Activated naive CD8-positive, alpha-beta T cell treated with anti-CD3 and anti-CD28 coated beads, Interleukin-2, amount 10 ng/mL, durations not matched to agents 7 days and 5 days (primary cell): ENCODE results near the gene GGT5. TPM values are rescaled to one million over a fixed set of nuclear protein-coding genes. Genes with fewer than 3 reads are reported as not detected.
"Not testable (repeated sequence)": the region's sequence is repeated elsewhere in the genome, so short reads cannot be mapped to it uniquely, and the experiment has no call there.

Experiments used
- ATAC-seq: fragments of 150-1000 bp; cut with Tn5 transposase; one replicate; pipeline ENCODE4 v1.10.0; 2021; ENCODE audit warnings: low read depth, moderate library complexity
- POLR2A ChIA-PET: fragments of 350-600 bp; sonication (Branson Sonifier 250); formaldehyde crosslinking; loops from one replicate; lab custom pipeline; 2021; ENCODE audit warnings: antibody characterized with exemption; lab: Charles Lee
- DNase-seq: peaks from one replicate; pipeline ENCODE4 v3.0.0; 2021
- H3K27ac Mint-ChIP-seq: one replicate; pipeline ENCODE4 v1.8.0; 2022; ENCODE audit warnings: mild to moderate bottlenecking, mixed read lengths
- H3K27me3 Mint-ChIP-seq: one replicate; pipeline ENCODE4 v1.8.0; 2022; ENCODE audit warnings: mild to moderate bottlenecking, moderate library complexity, mixed read lengths
- H3K36me3 Mint-ChIP-seq: one replicate; pipeline ENCODE4 v1.8.0; 2021; ENCODE audit warnings: mild to moderate bottlenecking, mixed read lengths
- H3K4me1 Mint-ChIP-seq: one replicate; pipeline ENCODE4 v1.8.0; 2021; ENCODE audit warnings: mixed read lengths
- H3K4me3 Mint-ChIP-seq: one replicate; pipeline ENCODE4 v1.8.0; 2022; ENCODE audit warnings: mild to moderate bottlenecking, moderate library complexity, mixed read lengths
- H3K9me3 Mint-ChIP-seq: one replicate; pipeline ENCODE4 v1.8.0; 2021; ENCODE audit warnings: mixed read lengths
- total RNA-seq, 2 experiments: library from RNA; stranded (reverse); gene quantifications; one replicate each; pipeline ENCODE4 v1.2.3, GENCODE V29; 2021

Gene GGT5
- total RNA-seq, 2 experiments from 2014 or later: 0.11 TPM; not detected in 1

- H3K4me3 Mint-ChIP-seq, H3K27ac Mint-ChIP-seq, POLR2A ChIA-PET, H3K27me3 Mint-ChIP-seq, DNase-seq, ATAC-seq, H3K9me3 Mint-ChIP-seq: not testable (repeated sequence)
- peaks cover 35% of the 10 kb centered on the region for H3K4me1 Mint-ChIP-seq
- peaks cover 11% of the 10 kb centered on the region for H3K36me3 Mint-ChIP-seq
Measured at GRCh38 chr22:24274696-24275405, 30.0 kb upstream of the GGT5 start.

- ATAC-seq, H3K27me3 Mint-ChIP-seq, H3K9me3 Mint-ChIP-seq, DNase-seq, H3K4me3 Mint-ChIP-seq, POLR2A ChIA-PET, H3K27ac Mint-ChIP-seq: not testable (repeated sequence)
- Mint-ChIP-seq H3K36me3 (peaks cover 11% of the 10 kb centered on the region), H3K4me1 (peaks cover 32% of the 10 kb centered on the region)
Measured at GRCh38 chr22:24273906-24274305, 29.0 kb upstream of the GGT5 start.

GRCh38 chr22:24273031-24273430, 28.1 kb upstream of the GGT5 start:
- not testable (repeated sequence) for H3K27ac Mint-ChIP-seq, ATAC-seq, DNase-seq, H3K27me3 Mint-ChIP-seq, H3K9me3 Mint-ChIP-seq
- peaks cover 11% of the 10 kb centered on the region for H3K36me3 Mint-ChIP-seq
- peaks cover 31% of the 10 kb centered on the region for H3K4me1 Mint-ChIP-seq
- H3K4me3 Mint-ChIP-seq: peak overlapping the region; percentile 91
- POLR2A ChIA-PET: interaction anchor here (1.0 kb wide), 1 partner anchor 156 kb away, joined by 3 read pairs; no protein-coding TSS in a partner anchor

DNA sequence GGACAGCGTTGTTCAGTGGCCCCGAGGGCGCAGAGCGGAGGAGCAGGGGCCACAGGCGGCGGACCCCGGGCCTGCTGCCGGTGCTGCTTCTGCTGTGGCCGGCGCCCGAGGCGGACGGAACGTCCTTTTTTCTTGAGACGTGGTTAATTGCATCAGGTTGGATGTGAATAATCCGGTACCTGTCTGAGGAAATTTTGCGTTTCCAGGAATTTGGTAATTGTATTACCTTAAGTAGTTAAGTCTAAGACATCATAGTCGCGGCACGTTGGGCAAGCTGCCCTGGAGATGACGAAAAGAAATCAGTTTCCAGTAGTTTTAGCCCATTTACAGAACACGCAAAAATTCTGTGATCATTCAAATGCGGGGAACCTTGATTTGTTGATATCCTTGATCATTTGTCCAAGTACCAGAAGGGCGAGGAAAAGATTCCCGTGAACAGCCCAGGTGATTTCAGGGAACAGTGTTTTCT, 26.5 kb upstream of the GGT5 start:
- no peak for DNase-seq
- peak overlapping the region; percentile 91 for H3K4me3 Mint-ChIP-seq
- POLR2A ChIA-PET: interaction anchor here (0.9 to 2.0 kb wide), 7 partner anchors 14 to 284 kb away, joined by 3 to 6 read pairs (median 3); partner anchors contain the start of gene GUCD1
- no peaks in the 10 kb centered on the region for H3K27me3 Mint-ChIP-seq
- H3K4me1 Mint-ChIP-seq: peaks cover 25% of the 10 kb centered on the region
- peak overlapping the region; percentile 90 for H3K27ac Mint-ChIP-seq
- peaks cover 3% of the 10 kb centered on the region for H3K36me3 Mint-ChIP-seq
- no peaks in the 10 kb centered on the region for H3K9me3 Mint-ChIP-seq
- ATAC-seq: no peak

GRCh38 chr22:24270556-24271385, 25.9 kb upstream of the GGT5 start, which contains the start of gene SPECC1L:
SPECC1L (plus strand) TSS chr22:24270831; CDS start chr22:24302232, 31,401 bp downstream.
- Mint-ChIP-seq H3K27me3 (no peaks in the 10 kb centered on the region), H3K9me3 (no peaks in the 10 kb centered on the region), H3K27ac (peak within 1 kb of the TSS; percentile 90), H3K36me3 (peaks cover 3% of the 10 kb centered on the region), H3K4me1 (peaks cover 25% of the 10 kb centered on the region), H3K4me3 (peak within 1 kb of the TSS; percentile 91)
- ATAC-seq: peak; percentile 96
- peak; percentile 98 for DNase-seq
- POLR2A ChIA-PET: interaction anchor here (0.9 to 2.0 kb wide), 8 partner anchors 15 to 284 kb away, joined by 3 to 6 read pairs (median 3); partner anchors contain the start of gene GUCD1

DNA sequence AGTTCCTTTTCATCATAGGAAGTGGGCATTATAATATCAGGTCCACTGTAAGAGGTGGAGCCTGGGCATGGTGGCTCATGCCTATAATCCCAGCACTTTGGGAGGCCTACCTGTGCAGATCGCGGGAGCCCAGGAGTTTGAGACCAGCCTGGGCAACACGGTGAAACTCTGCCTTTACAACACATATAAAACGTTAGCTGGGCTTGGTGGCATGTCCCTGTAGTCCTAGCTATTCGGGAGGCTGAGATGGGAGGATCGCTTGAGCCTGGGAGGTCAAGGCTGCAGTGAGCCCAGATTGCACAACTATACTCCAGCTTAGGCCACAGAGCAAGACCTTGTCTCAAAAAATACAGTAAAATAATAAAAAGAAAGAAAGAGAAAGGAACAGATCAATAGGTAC, 21.6 kb upstream of the GGT5 start:
- H3K36me3 Mint-ChIP-seq, H3K27ac Mint-ChIP-seq, POLR2A ChIA-PET, DNase-seq, ATAC-seq, H3K9me3 Mint-ChIP-seq, H3K27me3 Mint-ChIP-seq, H3K4me3 Mint-ChIP-seq: not testable (repeated sequence)
- peaks cover 16% of the 10 kb centered on the region for H3K4me1 Mint-ChIP-seq

- H3K27me3 Mint-ChIP-seq: no peaks in the 10 kb centered on the region
- H3K4me3 Mint-ChIP-seq: no peak overlapping the region
- ATAC-seq (no peak), DNase-seq (no peak)
- no peak overlapping the region for H3K27ac Mint-ChIP-seq
- H3K4me1 Mint-ChIP-seq: peaks cover 15% of the 10 kb centered on the region
- no peaks in the 10 kb centered on the region for H3K9me3 Mint-ChIP-seq
- no peaks in the 10 kb centered on the region for H3K36me3 Mint-ChIP-seq
- POLR2A ChIA-PET: no interaction called here
Measured at GRCh38 chr22:24265734-24266133, 20.9 kb upstream of the GGT5 start.

DNA sequence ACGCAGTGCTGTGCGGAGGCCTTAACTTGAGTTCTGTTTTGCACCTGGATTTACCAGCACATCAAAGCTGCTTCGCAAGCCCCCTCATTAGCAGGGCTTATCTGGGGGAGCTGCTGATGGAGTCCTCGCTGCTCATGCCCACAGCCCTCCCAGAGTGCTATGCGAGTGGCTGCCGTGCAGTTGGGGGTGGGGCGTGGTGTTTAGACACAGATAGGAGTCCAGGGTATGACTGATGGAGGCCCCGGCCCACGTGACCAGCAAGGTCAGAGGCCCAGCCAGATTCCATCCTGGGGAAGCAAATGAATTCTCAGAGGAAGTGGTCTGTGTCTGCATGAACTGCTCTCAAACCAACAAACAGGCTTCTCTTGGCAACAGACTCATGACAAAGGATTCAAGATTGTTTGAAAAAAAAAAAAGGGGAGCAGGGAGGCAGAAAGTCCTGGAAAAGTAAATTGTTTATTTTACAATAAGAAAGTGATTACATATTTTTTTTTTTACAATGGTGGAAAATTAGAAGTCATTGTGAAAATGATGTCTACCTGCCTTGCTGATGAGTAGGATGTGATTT, 19.5 kb upstream of the GGT5 start:
- H3K27ac Mint-ChIP-seq: peak overlapping the region; percentile 72
- H3K27me3 Mint-ChIP-seq, POLR2A ChIA-PET, H3K4me3 Mint-ChIP-seq, H3K36me3 Mint-ChIP-seq, H3K9me3 Mint-ChIP-seq, ATAC-seq, DNase-seq: not testable (repeated sequence)
- peaks cover 14% of the 10 kb centered on the region for H3K4me1 Mint-ChIP-seq

- ATAC-seq, DNase-seq, H3K36me3 Mint-ChIP-seq, POLR2A ChIA-PET, H3K4me3 Mint-ChIP-seq, H3K9me3 Mint-ChIP-seq, H3K27ac Mint-ChIP-seq, H3K27me3 Mint-ChIP-seq: not testable (repeated sequence)
- H3K4me1 Mint-ChIP-seq: peaks cover 14% of the 10 kb centered on the region
Measured at GRCh38 chr22:24263479-24263878, 18.6 kb upstream of the GGT5 start.

GRCh38 chr22:24262185-24262749, 17.4 kb upstream of the GGT5 start:
- ATAC-seq, H3K4me3 Mint-ChIP-seq, POLR2A ChIA-PET, H3K36me3 Mint-ChIP-seq, H3K9me3 Mint-ChIP-seq, H3K27me3 Mint-ChIP-seq, DNase-seq: not testable (repeated sequence)
- H3K27ac Mint-ChIP-seq: peak overlapping the region; percentile 51
- H3K4me1 Mint-ChIP-seq: peaks cover 14% of the 10 kb centered on the region

GRCh38 chr22:24259459-24259858, 14.6 kb upstream of the GGT5 start:
- H3K4me1 Mint-ChIP-seq, H3K27ac Mint-ChIP-seq, H3K4me3 Mint-ChIP-seq, ATAC-seq, POLR2A ChIA-PET, H3K36me3 Mint-ChIP-seq, H3K9me3 Mint-ChIP-seq, H3K27me3 Mint-ChIP-seq: not testable (repeated sequence)
- DNase-seq: peak; percentile 72

GRCh38 chr22:24256736-24257135, 11.9 kb upstream of the GGT5 start:
- POLR2A ChIA-PET, H3K4me1 Mint-ChIP-seq, H3K9me3 Mint-ChIP-seq, H3K27ac Mint-ChIP-seq, H3K36me3 Mint-ChIP-seq, H3K27me3 Mint-ChIP-seq, H3K4me3 Mint-ChIP-seq, ATAC-seq, DNase-seq: not testable (repeated sequence)

DNA sequence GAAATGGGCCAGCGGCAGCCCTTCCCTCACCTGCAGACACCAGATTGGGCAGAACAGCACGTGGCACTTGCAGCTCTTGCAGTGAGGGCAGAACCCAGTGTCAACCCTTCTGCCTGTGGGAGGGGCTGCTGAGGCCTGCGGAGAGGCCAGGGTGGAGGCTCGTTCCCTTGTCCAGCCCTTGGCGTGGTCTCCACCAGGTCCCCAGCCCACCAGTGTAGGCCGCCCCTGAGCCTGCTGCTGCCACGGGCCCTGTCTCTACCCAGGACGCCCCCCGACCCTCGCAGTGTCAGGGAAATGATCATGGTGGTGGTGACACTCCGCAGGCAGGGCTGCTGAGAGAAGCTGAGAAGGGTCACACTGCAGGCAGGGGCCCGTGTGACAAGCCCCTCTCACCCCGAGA, 11.3 kb upstream of the GGT5 start:
- not testable (repeated sequence) for ATAC-seq, H3K9me3 Mint-ChIP-seq, H3K4me1 Mint-ChIP-seq

More for the DNA sequence above, 11.3 kb upstream of the GGT5 start:
- H3K4me3 Mint-ChIP-seq, POLR2A ChIA-PET, H3K27ac Mint-ChIP-seq, H3K36me3 Mint-ChIP-seq, DNase-seq, H3K27me3 Mint-ChIP-seq: not testable (repeated sequence)
